H1 (cell line): Measurements from ENCODE around the gene MLLT6. TPM values are rescaled to one million over a fixed set of nuclear protein-coding genes. Genes with fewer than 3 reads are reported as not detected.

Experiments
- CTCF ChIA-PET: fragments of 300-600 bp; sonication (Branson Sonifier 250); formaldehyde crosslinking; loops from one replicate; lab custom pipeline; 2021; ENCODE audit not compliant: partially characterized antibody; lab: Charles Lee
- POLR2A ChIA-PET: fragments of 300-600 bp; sonication (Branson Sonifier 250); formaldehyde crosslinking; loops from one replicate; lab custom pipeline; 2021; ENCODE audit warnings: inconsistent platforms; ENCODE audit not compliant: partially characterized antibody; lab: Charles Lee
- DNase-seq, 2 experiments: peaks; one replicate each; pipeline versions ENCODE4 v3.0.0 to v3.0.0-alpha.2; 2010 to 2022; ENCODE audit warnings: low spot score in 2 of 2, low read depth in 1 of 2, mixed read lengths in 1 of 2
- FAIRE-seq: peaks from 2 replicates; lab custom pipeline; 2011; peaks lifted over from hg19 to GRCh38; lab: Jason Lieb, UNC
- H2AFZ ChIP-seq: 2 replicates; pipeline ENCODE4 v1.8.1; 2012; ENCODE audit warnings: low read length, inconsistent platforms
- H2AK5ac ChIP-seq: 2 replicates; pipeline ENCODE4 v1.6.1; 2013; ENCODE audit warnings: low read depth, low read length
- H2BK120ac ChIP-seq: replicated peaks from 2 replicates; pipeline ENCODE3; 2013; ENCODE audit warnings: low read depth, low read length, inconsistent platforms
- H2BK12ac ChIP-seq: 2 replicates; pipeline ENCODE4 v1.6.1; 2013; ENCODE audit warnings: low read depth, low read length
- H2BK15ac ChIP-seq: 2 replicates; pipeline ENCODE4 v1.6.1; 2013; ENCODE audit warnings: low read length
- H2BK20ac ChIP-seq: 2 replicates; pipeline ENCODE4 v1.6.1; 2013; ENCODE audit warnings: low read length
- H2BK5ac ChIP-seq: 2 replicates; pipeline ENCODE4 v1.6.1; 2013; ENCODE audit warnings: low read depth, low read length
- H3K14ac ChIP-seq: 2 replicates; pipeline ENCODE4 v1.6.1; 2013; ENCODE audit warnings: inconsistent platforms; ENCODE audit not compliant: insufficient read length
- H3K18ac ChIP-seq: 2 replicates; pipeline ENCODE4 v1.6.1; 2013; ENCODE audit warnings: low read length; ENCODE audit errors: extremely low read depth
- H3K23ac ChIP-seq: 2 replicates; pipeline ENCODE4 v1.6.1; 2013; ENCODE audit warnings: inconsistent platforms; ENCODE audit not compliant: insufficient read length
- H3K23me2 ChIP-seq: 2 replicates; pipeline ENCODE4 v1.6.1; 2013; ENCODE audit warnings: low read depth, low read length
- H3K27ac ChIP-seq: 2 replicates; pipeline ENCODE4 v1.6.1; 2011; ENCODE audit warnings: low read depth, low read length, inconsistent platforms
- H3K27me3 ChIP-seq, 4 experiments: replicated peaks in 1 of 4; 1 replicate in 1 of 4; 2 replicates in 3 of 4; pipeline versions ENCODE4 v1.6.1 to v1.8.1; 2011 to 2013; ENCODE audit warnings: low read length in 3 of 4, mild to moderate bottlenecking in 3 of 4, inconsistent platforms in 2 of 4, mixed read lengths in 2 of 4, moderate library complexity in 1 of 4; ENCODE audit not compliant: control insufficient read depth in 3 of 4, insufficient read depth in 3 of 4; ENCODE audit errors: extremely low read depth in 1 of 4
- H3K36me3 ChIP-seq, 4 experiments: 2 replicates each; pipeline versions ENCODE4 v1.6.1 to v1.8.1; 2011 to 2013; ENCODE audit warnings: mild to moderate bottlenecking in 4 of 4, low read length in 3 of 4, moderate library complexity in 2 of 4, control low read depth in 1 of 4, inconsistent platforms in 1 of 4; ENCODE audit not compliant: insufficient read depth in 4 of 4, control insufficient read depth in 2 of 4
- H3K4ac ChIP-seq: replicated peaks from 2 replicates; pipeline ENCODE3; 2013; ENCODE audit warnings: low read length, low read depth, mixed read lengths, inconsistent platforms; ENCODE audit not compliant: insufficient read length
- H3K4me1 ChIP-seq, 4 experiments: replicated peaks in 1 of 4; 1 replicate in 1 of 4; 2 replicates in 3 of 4; pipeline versions ENCODE4 v1.6.1 to v1.8.1; 2011 to 2013; ENCODE audit warnings: low read length in 3 of 4, inconsistent platforms in 2 of 4, mixed read lengths in 1 of 4; ENCODE audit not compliant: insufficient read depth in 4 of 4, control insufficient read depth in 3 of 4
- H3K4me2 ChIP-seq, 2 experiments: 2 replicates each; pipeline versions ENCODE4 v1.6.1 to v1.8.1; 2011 to 2013; ENCODE audit warnings: low read depth in 2 of 2, low read length in 2 of 2, control low read depth in 1 of 2, inconsistent platforms in 1 of 2, mild to moderate bottlenecking in 1 of 2; ENCODE audit not compliant: insufficient read depth in 1 of 2
- H3K4me3 ChIP-seq, 4 experiments: fragments of 200-600, 300-600 bp in 1 of 4; sonication (generic), shearing (Covaris generic), sonication (Bioruptor Twin) in 1 of 4; 2 replicates each; pipeline versions ENCODE4 v1.5.1 to v1.8.1; 2011 to 2016; ENCODE audit warnings: low read length in 4 of 4, low read depth in 3 of 4, control low read depth in 2 of 4, inconsistent platforms in 2 of 4, mild to moderate bottlenecking in 2 of 4, mixed read lengths in 1 of 4, moderate library complexity in 1 of 4; ENCODE audit not compliant: insufficient read depth in 2 of 4; ENCODE audit errors: extremely low read depth in 1 of 4
- H3K56ac ChIP-seq: replicated peaks from 2 replicates; pipeline ENCODE3; 2013; ENCODE audit warnings: low read depth, mild to moderate bottlenecking, mixed read lengths, low read length, inconsistent platforms; ENCODE audit not compliant: insufficient read length
- H3K79me1 ChIP-seq: 2 replicates; pipeline ENCODE4 v1.6.1; 2013; ENCODE audit warnings: low read depth, low read length, control low read depth
- H3K79me2 ChIP-seq, 2 experiments: 2 replicates each; pipeline versions ENCODE4 v1.6.1 to v1.8.1; 2012 to 2013; ENCODE audit warnings: low read length in 2 of 2, mild to moderate bottlenecking in 2 of 2, inconsistent platforms in 1 of 2; ENCODE audit not compliant: insufficient read depth in 2 of 2, control insufficient read depth in 1 of 2
- H3K9ac ChIP-seq, 4 experiments: replicated peaks in 1 of 4; 1 replicate in 1 of 4; 2 replicates in 3 of 4; pipeline versions ENCODE4 v1.6.1 to v1.8.1; 2011 to 2013; ENCODE audit warnings: low read depth in 3 of 4, low read length in 3 of 4, control low read depth in 2 of 4, mild to moderate bottlenecking in 2 of 4, moderate library complexity in 2 of 4, inconsistent platforms in 1 of 4; ENCODE audit errors: extremely low read depth in 1 of 4
- H3K9me3 ChIP-seq, 2 experiments: 2 replicates each; pipeline versions ENCODE4 v1.6.1 to v1.8.1; 2012 to 2013; ENCODE audit warnings: mild to moderate bottlenecking in 2 of 2, moderate library complexity in 2 of 2, control low read depth in 1 of 2, inconsistent platforms in 1 of 2, low read depth in 1 of 2, low read length in 1 of 2, mixed read lengths in 1 of 2; ENCODE audit not compliant: insufficient read depth in 2 of 2
- H4K20me1 ChIP-seq, 2 experiments: replicated peaks in 1 of 2; 2 replicates each; pipeline versions ENCODE3 to v1.8.1; 2011 to 2013; ENCODE audit warnings: inconsistent platforms in 2 of 2, low read length in 2 of 2, mild to moderate bottlenecking in 1 of 2; ENCODE audit not compliant: insufficient read depth in 2 of 2, control insufficient read depth in 1 of 2
- H4K5ac ChIP-seq: 2 replicates; pipeline ENCODE4 v1.6.1; 2013; ENCODE audit warnings: low read length, low read depth, mixed read lengths, inconsistent platforms; ENCODE audit not compliant: insufficient read length
- H4K8ac ChIP-seq: 2 replicates; pipeline ENCODE4 v1.8.0; 2013; ENCODE audit warnings: mild to moderate bottlenecking, moderate library complexity, low read length, inconsistent platforms; ENCODE audit not compliant: insufficient read depth; ENCODE audit errors: extremely low read depth
- H4K91ac ChIP-seq: replicated peaks from 2 replicates; pipeline ENCODE3; 2013; ENCODE audit warnings: low read length, mixed read lengths, inconsistent platforms; ENCODE audit not compliant: insufficient read length
- MAFK ChIP-seq: IDR thresholded peaks from 2 replicates; pipeline ENCODE4 v1.6.1; 2012; ENCODE audit warnings: low read depth, mild to moderate bottlenecking, improper control_type of control experiment, low read length
- WGBS, 2 experiments: shearing (Covaris generic) in 1 of 2; methylation state at CpG; one replicate each; pipeline versions ENCODE4 v1.1.6 to v1.1.7; 2013 to 2015; ENCODE audit warnings: low lambda C conversion rate in 2 of 2, mixed read lengths in 2 of 2, inconsistent platforms in 1 of 2, low coverage in 1 of 2, missing lambda C conversion rate in 1 of 2; ENCODE audit not compliant: insufficient replicate concordance in 2 of 2, insufficient coverage in 1 of 2, insufficient read length in 1 of 2; ENCODE audit errors: extremely low coverage in 1 of 2, missing lambda C conversion rate in 1 of 2; 5-methylcytosine and 5-hydroxymethylcytosine counted together
- polyA plus RNA-seq, 7 experiments: library from polyadenylated mRNA; depleted of rRNA in 3 of 7; stranded (reverse) in 5 of 7; unstranded in 2 of 7; fragments of >200 nt in 5 of 7; fragments of 200-250 nt in 2 of 7; gene quantifications; 1 replicate in 5 of 7; 2 replicates in 1 of 7; 4 replicates in 1 of 7; pipeline versions ENCODE4 v1.2.1 to v1.2.3, GENCODE V29; 2011 to 2013; ENCODE audit warnings: missing spikeins in 2 of 7, mixed read lengths in 2 of 7
- total RNA-seq: library from RNA; stranded (reverse); fragmentation: NEBNext Ultra II Directional; extraction: Animal tissue kit (Norgen Biotek cat#: 25700); gene quantifications from 2 replicates; pipeline ENCODE4 v1.2.1, GENCODE V29; 2021

The MLLT6 gene
- total and polyA plus RNA-seq, 2 of the 8 experiments (the other 6 are each of a cell fraction or from before 2014, with no cell fraction given) = 6.5 to 8.0 TPM

- Histone ChIP-seq H4K8ac (no peak overlapping the region), H3K18ac (no peak overlapping the region), H2BK12ac (no peak overlapping the region), H3K36me3 (peaks cover 24 to 62% (median 42%) of the 10 kb centered on the region in 4 experiments), H3K14ac (no peak overlapping the region), H3K4me1 (no peaks in the 10 kb centered on the region), H2BK5ac (no peak overlapping the region), H3K79me2 (no peaks in the 10 kb centered on the region), H3K79me1 (no peaks in the 10 kb centered on the region), H3K27me3 (no peaks in the 10 kb centered on the region), H4K91ac (no peak overlapping the region), H3K56ac (no peak overlapping the region), H3K23me2 (no peaks in the 10 kb centered on the region), H3K9me3 (no peaks in the 10 kb centered on the region), H4K20me1 (peaks cover 0 to 2% of the 10 kb centered on the region in 2 experiments), H3K23ac (no peak overlapping the region), H3K4me2 (no peak overlapping the region), H3K4ac (no peak overlapping the region), H2AFZ (no peak overlapping the region), H2BK120ac (no peak overlapping the region), H2BK20ac (no peak overlapping the region), H3K27ac (no peak overlapping the region), H2AK5ac (no peak overlapping the region), H3K4me3 (no peak overlapping the region), H3K9ac (no peak overlapping the region), H2BK15ac (no peak overlapping the region), H4K5ac (no peak overlapping the region)
- ChIA-PET POLR2A (interaction anchor here (1.6 kb wide), 1 partner anchor 37 kb away, joined by 3 read pairs; no protein-coding TSS in a partner anchor), CTCF (no interaction called here)
- no peak for TF ChIP-seq MAFK
- WGBS, 2 experiments = 91% methylated on average over 6 of the region's 6 CpGs; no CpG with 5 or more reads in 1 of the 2 experiments
- no peak for DNase-seq
- no peak for FAIRE-seq
Measured at GRCh38 chr17:38768417-38768816, 63.3 kb downstream of the MLLT6 start.
